Astrocyte of the hippocampus (primary cell): ENCODE data around the gene CEP78.
"Not testable (repeated sequence)": the region's sequence is repeated elsewhere in the genome, so short reads cannot be mapped to it uniquely, and the experiment has no call there.

Experiments used
- DNase-seq: peaks from one replicate; pipeline ENCODE4 v3.0.0; 2011; ENCODE audit warnings: low read depth, low spot score

Gene CEP78

DNA sequence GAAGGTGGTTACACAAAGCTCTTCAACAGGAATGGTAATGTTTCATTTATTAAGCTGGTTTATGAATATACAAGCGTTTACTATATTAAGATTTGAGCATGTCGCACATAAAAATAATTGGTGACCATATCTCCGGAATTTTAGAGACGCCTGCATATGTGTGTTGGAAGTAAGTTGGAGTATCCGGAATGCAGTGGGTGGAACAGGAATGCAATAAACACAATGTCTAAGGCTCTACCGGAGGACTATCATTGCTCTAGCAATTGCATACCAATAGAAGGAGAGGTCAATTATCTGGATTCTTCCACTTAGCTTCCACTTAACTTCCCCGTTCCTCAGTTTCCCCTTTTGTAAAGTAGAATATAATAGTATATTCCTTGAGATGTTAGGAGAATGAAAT is 1.1 kb upstream of the CEP78 start:
- peak; percentile 52 for DNase-seq

DNA sequence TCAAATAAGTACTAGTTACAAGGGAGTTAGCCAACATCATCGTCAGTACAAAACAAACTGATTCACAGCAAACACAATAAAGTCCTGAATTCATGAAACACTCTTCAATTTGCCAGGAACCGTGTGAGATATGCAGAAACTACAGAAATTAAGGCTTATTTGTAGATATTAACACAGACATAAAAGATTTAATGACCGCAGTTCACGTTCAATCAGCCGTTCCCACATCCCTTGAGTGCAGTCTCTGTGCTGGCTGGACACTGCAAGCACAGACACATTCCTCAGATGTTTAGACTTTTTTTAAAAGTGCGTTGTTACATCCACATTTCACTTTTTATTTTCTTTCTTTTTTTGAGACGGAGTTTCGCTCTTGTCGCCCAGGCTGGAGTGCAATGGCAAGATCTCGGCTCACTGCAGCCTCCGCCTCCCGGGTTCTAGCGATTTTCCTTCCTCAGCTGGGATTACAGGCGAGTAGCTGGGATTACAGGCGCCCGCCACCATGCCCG is 566 bp upstream of the CEP78 start:
- DNase-seq = peak; percentile 64

DNA sequence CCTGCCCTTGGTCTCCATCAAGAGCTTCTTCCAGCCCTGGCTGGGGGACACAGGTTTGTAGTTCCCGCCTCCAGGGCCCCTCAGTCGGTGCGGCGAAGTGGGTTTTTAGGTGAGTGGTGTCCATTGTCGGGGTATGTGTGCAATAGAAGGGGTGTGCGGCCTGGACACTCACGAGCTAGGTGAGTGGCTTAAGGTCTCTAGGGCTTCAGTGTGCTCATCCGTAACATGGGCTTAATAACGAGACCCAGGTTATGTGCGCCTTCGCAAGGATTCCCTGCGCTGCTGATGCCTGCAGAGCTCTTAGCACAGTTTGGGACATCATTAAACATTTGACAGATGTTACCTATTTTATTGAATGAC is 656 bp downstream of the CEP78 start:
- no peak for DNase-seq

DNA sequence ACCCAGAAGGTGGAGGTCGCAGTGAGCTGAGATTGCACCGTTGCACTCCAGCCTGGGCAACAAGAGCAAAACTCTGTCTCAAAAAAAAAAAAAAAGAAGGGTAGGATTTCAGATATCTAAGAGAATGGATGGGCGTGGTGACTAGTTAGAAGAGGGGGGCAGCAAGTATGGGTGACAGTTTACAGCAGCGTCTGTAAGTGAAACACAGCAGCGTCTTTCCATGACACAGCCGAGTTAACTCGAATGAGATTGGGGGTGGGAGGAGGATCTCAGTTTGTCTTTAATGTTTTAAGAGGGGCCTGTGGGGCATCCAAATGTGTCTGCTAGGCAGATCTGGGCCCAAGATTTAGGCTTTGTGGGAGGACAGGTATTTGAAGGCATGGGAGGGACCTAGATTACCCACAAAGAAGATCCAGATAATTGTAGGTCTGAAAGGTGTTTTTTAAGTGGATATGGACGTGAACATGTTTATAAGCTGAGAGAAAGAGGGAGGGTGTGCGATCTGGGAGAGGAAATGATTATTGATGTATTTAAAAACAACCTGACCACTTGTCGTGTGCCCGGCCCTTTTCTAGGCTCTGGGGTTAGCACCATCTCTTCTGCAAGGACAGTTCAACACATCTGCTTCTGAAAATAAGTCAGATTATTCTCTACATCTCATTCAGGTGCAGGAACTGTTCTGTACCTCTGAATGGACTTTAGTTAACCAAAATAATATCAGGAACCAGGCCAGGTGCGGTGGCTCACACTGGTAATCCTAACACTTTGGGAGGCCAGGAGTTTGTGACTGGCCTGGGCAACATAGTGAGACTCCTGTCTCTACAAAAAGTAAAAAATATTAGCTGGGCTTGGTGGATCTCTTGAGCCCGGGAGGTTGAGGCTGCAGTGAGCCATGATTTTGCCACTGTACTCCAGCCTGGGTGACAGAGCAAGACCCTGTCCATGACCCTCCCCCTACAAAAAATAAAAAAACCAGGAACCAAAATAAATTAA is 2.5 kb downstream of the CEP78 start:
- DNase-seq = no peak

DNA sequence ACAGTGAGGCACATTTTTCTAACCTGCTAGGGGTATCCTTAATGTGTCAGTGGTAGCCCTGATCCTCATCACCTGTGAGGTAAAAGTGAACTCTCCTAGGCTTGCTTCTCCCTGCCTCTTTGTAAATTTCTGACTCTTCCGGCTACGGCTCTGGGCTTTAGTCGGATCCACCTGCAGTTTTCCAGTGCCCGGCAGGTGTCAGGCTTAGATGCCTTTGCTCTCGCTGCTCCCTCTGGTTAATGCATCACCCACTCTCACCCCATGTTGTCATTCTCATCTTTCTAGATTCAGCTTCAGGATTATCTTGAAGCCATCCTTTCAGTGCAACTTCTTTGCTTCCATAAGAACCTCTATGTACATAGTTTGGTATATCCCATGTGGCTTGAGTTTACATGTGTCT is 3.6 kb downstream of the CEP78 start:
- peak; percentile 46 for DNase-seq

DNA sequence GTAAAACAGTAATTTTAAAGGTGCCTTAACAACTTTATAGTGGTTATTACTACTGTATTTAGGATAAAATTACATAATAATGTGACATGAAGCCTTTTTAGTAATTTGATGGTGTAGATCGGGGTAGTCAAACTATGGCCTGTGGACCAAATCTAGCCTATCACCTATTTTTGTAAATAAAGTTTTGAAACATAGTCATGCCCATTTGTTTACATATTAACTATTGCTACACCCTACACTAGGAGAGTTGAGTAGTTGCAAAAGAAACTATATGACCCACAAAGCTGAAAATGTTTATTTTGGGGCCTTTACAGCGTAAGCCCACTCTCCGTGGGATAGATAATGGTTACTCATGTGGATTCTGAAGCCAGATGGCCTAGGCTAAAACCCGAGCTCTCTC is 6.2 kb downstream of the CEP78 start:
- DNase-seq = no peak

DNA sequence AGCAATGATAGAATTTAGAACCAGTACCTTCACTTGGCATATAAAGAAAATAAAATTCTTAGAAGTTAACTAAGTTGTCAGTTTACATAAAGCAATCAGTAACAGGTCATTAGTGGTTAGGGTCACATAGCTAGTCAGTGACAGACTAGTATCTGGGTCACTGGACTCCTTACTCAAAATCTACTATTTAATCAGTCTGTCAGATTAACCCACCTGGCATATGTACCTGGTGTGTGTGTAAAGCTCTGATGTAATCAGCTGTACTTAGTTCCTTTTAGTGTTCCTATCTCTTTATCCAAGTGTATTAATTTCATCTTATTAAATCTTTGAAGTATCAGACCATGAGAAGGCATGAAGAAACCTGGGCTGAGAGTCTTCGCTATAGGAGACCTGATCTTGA is 7.3 kb downstream of the CEP78 start:
- DNase-seq = no peak

DNA sequence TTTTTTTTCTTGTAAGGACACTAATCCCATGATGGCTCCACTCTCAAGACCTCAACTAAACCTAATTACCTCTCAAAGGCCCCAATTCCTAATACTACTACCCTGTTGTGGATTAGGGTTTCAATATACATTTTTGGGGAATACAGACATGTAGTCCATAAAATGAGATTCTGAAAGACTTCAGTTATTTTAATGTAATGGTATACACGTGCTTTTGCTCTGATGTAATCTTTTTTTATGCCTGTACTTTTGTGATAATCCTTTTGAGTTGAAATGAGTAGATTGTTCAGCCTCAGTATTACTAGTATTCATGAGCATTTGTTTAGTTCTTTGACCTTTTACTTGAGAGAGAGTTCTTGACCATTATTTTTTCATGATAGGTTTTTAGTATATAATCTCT is 9.5 kb downstream of the CEP78 start:
- no peak for DNase-seq

DNA sequence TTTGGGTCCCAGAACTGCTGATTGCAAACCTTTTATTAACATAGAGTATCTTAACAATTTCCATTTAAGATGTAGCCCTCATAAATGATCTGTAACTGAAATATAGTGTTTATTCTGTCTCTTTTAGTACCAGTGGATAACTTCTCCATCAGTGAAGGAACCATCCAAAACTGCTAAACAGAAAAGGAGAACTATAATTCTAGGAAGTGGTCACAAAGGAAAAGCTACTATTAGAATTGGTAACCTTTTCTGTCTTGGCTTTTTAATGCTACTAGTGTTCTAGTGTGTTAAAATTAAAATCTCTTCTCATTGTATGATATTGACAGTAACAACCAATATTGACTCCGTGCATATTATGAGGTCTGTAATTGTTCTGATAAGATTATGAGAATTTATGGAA is 12.8 kb downstream of the CEP78 start:
- DNase-seq = no peak

DNA sequence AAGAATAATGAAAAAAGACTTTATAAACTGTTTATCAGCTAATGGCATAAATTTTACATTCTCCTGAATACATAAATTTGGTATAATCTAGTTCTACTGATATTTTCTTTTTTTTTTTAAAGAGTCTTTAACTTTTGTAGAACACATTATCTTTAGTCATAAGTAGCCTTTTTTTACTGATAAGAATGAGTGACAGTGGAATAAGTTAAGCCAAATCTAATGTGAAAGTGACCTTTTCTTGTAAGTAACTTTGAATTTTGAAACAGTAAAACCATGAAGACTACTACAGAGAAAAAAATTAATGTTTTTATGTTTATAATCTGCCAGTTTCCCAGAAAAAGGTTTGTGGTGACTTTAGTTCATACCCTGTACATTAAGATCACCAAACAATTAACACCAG is 13.7 kb downstream of the CEP78 start:
- no peak for DNase-seq

DNA sequence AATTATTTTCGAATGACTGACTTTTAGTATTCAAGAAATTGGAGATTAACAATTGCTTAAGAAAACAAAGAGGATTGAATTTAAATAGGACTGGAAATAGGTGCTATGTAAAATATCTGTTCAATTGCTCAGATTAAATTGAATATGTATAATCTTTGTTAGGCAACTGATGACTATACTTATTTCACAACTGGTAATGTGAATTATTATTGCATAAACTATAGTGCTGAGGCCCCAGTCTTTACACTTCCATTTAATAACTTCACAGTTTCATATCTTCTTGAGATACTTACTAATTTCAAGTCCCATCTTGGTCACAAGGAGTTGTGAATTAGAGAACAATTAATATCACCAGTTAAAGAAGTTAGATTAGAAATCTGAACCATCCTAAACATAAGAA is 16.7 kb downstream of the CEP78 start:
- no peak for DNase-seq

DNA sequence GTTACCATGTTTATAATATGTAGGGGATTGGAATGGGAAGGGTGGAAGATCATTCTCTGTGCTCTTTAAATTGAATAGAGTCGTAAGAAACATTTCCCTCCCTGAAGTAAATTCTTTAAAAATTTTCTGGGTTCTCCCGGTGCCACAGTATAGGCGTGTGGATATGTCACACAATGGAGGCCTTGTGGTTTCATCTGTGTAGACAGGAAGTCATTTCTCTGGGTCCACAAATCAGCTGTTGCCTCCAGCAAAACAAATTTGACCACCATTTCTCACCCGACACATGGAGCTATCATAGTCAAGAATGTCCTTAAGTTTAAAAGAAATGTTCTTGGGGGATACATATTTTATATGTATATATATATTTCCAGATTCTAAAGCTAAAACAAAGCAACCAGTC is 17.4 kb downstream of the CEP78 start:
- no peak for DNase-seq

DNA sequence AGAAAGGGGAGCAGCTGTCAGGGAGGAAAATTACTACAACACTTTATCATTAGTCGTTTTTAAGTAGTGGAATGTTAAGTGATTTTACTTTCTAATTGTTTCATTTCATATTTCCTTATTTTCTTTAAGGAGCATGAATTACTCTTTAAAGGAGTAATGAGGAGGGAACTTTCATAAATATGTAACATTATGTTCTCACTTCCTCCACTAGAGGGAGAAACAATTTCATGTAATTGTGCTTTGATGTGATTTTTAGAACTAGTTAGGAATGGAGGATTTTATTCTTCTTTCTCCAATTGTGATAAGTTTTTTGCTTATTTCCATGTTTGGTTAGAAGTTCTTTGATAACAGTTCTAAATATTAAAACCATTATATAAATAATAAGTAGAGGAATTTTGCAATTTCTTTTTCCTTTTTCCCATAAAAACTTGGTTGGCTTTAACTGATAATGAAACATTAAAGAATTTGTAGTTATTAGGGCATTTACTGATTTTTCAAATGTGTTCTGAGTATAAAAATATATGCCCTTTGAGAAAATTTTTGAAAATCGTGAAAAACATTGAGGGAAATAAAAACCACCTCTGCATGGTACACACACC is 25.6 kb downstream of the CEP78 start:
- DNase-seq = peak; percentile 42

DNA sequence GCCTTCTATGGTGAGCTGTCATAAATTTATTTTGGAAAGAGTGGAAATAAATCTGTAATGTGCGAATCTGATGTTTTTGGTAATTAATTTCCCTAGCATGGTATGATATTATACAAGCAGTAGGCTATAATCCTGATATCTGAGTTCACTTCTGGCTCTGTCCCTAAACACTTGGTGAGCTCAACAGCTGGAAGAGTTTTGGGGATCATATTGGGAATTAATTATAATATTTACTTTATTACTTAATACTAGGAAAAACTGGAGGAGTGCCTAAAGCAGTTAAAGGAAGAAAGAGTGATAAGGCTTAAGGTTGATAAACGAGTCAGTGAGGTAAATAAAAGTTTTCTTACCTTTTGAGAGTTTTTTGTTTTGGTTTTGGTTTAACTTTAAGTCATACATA is 26.8 kb downstream of the CEP78 start:
- DNase-seq = no peak

DNA sequence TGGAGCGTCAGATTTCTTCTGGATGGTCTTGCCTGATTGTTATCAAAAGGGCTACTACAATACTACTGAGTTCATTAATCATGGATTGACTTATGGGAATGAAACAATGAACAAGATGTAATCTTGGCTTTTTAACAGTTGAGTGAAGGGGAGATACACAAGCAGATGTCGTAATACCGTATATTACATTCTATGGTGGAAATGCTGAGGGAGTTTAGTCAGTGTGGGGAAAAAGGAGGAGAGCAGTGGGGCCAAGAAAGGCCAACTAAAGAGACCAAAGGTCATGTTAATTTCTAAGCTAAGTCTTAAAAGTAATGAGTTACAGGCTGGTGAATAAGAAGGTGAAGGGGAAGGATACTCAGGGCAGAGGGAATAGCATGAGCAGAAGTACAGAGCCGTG is 32.0 kb downstream of the CEP78 start:
- no peak for DNase-seq

DNA sequence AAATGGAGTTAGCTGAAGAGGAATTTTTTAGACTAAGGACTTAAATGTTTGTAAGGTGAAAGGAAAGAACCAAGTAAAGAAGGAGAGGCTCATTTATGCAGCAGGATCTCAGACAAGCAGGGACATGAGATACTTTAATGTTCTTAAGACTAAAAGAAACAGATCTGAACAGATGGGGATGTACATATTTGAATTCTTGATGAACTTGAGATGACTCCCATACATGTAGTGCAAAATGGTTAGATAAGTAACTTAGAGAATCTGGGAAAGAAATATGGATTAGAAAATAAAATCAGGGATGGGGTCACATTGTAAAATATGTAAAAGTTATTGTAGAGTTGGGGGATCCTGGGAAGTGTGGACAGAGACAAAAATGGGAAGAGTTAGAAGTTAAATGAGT is 33.9 kb downstream of the CEP78 start:
- no peak for DNase-seq

DNA sequence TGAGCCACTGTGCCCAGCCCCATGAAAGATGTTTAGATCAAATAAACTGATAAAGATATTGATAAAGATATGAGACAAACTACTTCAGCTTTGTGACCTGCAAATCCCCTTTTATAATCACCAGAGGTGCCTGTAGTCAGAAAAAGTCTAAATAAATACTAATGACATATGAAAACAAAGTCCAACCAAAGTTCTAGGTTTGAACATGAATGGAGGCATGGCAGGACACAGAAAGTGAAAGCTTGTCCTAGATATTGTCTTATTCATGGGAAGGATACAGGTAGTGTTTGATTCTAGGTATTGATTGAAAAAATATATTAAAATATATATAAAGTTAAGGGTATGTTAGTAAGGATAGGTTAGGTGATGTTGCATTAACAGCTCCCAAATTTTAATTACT is 36.4 kb downstream of the CEP78 start:
- no peak for DNase-seq

DNA sequence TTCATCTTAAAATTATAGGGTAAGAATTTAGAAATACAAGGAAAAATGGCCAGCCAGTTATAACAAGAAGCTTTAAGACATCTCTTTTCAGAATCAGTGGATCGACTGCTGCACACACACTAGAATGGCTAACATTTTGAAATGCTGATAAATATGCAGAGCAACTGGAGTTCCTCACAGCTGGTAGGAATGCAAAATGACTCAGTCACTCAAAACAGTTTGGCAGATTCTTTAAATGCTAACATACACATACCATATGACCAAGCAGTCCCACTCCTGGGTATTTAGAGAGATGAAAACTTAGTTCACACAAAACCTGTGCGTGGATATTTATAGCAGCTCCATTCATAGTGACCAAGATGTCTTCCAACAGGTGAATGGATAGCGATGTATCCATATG is 37.9 kb downstream of the CEP78 start:
- peak; percentile 14 for DNase-seq

DNA sequence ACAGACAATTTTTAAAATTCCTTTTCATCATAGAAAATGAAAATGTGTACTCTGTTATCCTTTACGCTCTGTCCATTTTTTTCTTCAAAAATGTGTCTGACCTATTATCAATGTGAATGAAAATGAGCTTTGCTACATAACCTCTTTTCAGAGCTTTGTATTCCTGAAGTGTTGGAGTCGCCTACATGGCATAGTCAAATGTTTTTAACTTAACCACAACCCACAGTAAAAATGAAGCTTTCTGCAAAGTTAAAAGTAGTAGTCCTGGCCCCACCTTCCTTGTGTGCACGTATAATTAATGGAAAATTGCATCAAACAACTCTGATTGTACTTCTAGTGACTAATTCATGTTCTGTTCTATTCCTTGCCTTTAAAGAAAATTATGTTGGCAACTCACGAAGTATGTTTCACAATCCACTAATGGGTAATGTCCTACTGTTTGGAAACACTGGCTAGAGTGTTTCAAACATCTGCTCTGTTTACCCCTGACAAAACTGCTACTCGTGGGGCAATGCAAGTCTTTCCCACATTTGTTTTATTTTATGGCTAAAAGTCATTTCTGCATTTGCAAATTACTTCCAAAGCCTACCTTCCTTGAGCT is 42.4 kb downstream of the CEP78 start:
- DNase-seq = peak; percentile 42

DNA sequence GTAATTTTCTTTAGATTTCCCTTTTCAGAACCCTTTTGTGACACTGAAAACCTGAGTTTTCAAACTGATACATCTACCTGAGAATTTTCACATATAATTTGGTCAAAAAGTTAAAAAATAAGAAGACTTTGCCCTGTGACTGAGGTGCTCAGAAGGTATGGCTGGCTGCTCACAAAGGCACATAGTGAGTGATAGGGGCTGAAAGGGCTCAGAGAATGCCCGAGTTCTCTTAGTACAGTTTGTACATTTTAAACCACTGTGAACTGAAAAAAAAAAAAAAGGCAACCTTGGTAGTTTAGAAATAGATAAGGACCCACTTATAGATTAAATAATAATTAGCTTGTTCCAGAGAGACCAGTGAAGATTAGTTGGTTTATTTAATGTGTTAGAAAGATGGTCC is 42.9 kb downstream of the CEP78 start:
- no peak for DNase-seq

DNA sequence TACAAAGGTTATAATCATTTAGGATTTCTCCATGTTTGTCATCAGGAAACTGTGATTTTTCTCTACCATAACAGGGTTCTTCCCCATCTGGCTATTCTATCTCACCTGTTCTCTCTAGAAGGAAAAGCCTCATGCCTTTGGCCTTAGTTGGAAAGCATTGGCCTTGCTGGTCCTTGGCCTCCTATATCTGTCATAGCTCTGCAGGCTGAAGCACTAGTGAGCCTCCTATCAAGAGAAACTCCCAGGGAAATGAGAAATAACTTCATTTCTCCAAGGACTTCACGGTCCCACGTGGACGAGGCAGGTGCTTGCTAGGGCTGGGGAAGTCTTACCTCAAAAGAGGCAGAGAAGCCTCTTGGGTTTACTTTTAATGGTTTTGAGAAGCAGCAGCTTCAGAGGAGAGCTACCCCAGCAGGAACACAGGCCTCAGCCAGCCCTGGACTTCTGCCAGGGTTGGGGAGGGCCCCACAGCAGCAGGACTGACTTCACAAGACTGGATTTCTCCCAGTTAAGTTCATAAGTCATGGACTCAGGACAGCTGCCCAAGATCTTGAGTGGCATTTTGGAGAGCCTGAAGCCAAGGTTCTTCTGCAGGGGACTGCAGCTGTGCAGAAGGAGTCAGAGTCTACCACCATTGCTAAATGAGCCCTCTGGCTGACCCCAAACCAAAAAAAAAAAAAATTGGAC is 45.2 kb downstream of the CEP78 start:
- peak; percentile 86 for DNase-seq

DNA sequence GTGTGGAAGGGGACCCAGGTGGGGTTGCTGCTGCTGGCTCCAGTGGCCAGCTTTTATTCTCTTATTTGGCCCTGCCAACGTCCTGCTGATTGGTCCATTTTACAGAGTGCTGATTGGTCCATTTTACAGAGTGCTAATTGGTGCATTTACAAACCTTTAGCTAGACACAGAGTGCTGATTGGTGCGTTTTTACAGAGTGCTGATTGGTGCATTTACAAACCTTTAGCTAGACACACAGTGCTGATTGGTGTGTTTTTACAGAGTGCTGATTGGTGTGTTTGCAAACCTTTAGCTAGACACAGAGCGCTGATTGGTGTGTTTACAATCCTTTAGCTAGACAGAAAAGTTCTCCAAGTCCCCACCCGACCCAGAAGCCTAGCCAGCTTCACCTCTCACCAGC is 48.3 kb downstream of the CEP78 start:
- DNase-seq = not testable (repeated sequence)
